ENCODE data around the gene LZTR1.

GRCh38 chr22:21044931-21045584, 63.0 kb downstream of the LZTR1 start:
- TF ChIP-seq CTCF (IDR thresholded peaks at IDR 0.05) (no peak), POLR2A (IDR thresholded peaks at IDR 0.05; ENCODE audit: low read depth) (no peak), EP300 (IDR thresholded peaks at IDR 0.05) (no peak), POLR2AphosphoS5 (IDR thresholded peaks at IDR 0.05) (no peak)
